MCF 10A (cell line): ENCODE results near the gene PPP2R2B. TPM values are rescaled to one million over a fixed set of nuclear protein-coding genes. Genes with fewer than 3 reads are reported as not detected.

Experiments used
- BruUV-seq: library from RNA; stranded (reverse); fragments of 400-500 nt; replicated peaks from 2 replicates; lab custom pipeline; 2021; lab: Mats Ljungman, UMichigan
- CTCF ChIA-PET: fragments of 300-600 bp; sonication (Branson Sonifier 250); formaldehyde crosslinking; extraction: SDS; loops from one replicate; lab custom pipeline; 2021; ENCODE audit warnings: antibody characterized with exemption, inconsistent platforms; lab: Yijun Ruan, JAX
- POLR2A ChIA-PET: fragments of 300-600, 350-650 bp; sonication (Branson Sonifier 250); formaldehyde crosslinking; extraction: SDS; loops from one replicate; lab custom pipeline; 2020; ENCODE audit warnings: antibody characterized with exemption, inconsistent platforms; lab: Yijun Ruan, JAX
- DNase-seq: peaks from one replicate; pipeline ENCODE4 v3.0.0-alpha.2; 2018; ENCODE audit not compliant: unreplicated experiment
- H3K27ac Mint-ChIP-seq: one replicate; pipeline ENCODE4 v1.8.0; 2022; ENCODE audit warnings: mild to moderate bottlenecking, low read depth, mixed read lengths; ENCODE audit not compliant: unreplicated experiment
- H3K27me3 Mint-ChIP-seq: one replicate; pipeline ENCODE4 v1.8.0; 2022; ENCODE audit warnings: mixed read lengths; ENCODE audit not compliant: insufficient read depth, unreplicated experiment
- H3K36me3 Mint-ChIP-seq: one replicate; pipeline ENCODE4 v1.8.0; 2022; ENCODE audit warnings: mild to moderate bottlenecking, moderate library complexity, mixed read lengths; ENCODE audit not compliant: insufficient read depth, unreplicated experiment
- H3K4me1 Mint-ChIP-seq: one replicate; pipeline ENCODE4 v1.8.0; 2022; ENCODE audit warnings: mixed read lengths; ENCODE audit not compliant: insufficient read depth, unreplicated experiment
- H3K4me3 Mint-ChIP-seq: one replicate; pipeline ENCODE4 v1.8.0; 2022; ENCODE audit warnings: mild to moderate bottlenecking, moderate library complexity, mixed read lengths; ENCODE audit not compliant: unreplicated experiment
- H3K9me3 Mint-ChIP-seq: one replicate; pipeline ENCODE4 v1.8.0; 2022; ENCODE audit warnings: mixed read lengths; ENCODE audit not compliant: unreplicated experiment
- CTCF ChIP-seq: fragments of 200-600 bp; IDR thresholded peaks from one replicate; pipeline ENCODE4 v1.8.0; 2022; ENCODE audit warnings: antibody characterized with exemption, mild to moderate bottlenecking; ENCODE audit not compliant: unreplicated experiment
- intact Hi-C: fragments of 100-400 bp; cut with micrococcal nuclease; formaldehyde crosslinking; loops from 2 replicates; pipeline ENCODE4 v1.14.1; 2022
- total RNA-seq: library from RNA; stranded (reverse); gene quantifications from 2 replicates; pipeline ENCODE4 v1.2.3, GENCODE V29; 2022

PPP2R2B gene
- total RNA-seq, 1 experiment from 2014 or later = 0.54 TPM

GRCh38 chr5:146758076-146758475, 120.5 kb downstream of the PPP2R2B start:
- Mint-ChIP-seq H3K36me3 (no peaks in the 10 kb centered on the region), H3K27me3 (no peaks in the 10 kb centered on the region), H3K9me3 (no peaks in the 10 kb centered on the region), H3K4me1 (no peaks in the 10 kb centered on the region), H3K4me3 (no peak overlapping the region), H3K27ac (no peak overlapping the region)
- ChIA-PET CTCF (interaction anchor here (0.6 kb wide), 1 partner anchor 225 kb away, joined by 4 read pairs; no protein-coding TSS in a partner anchor), POLR2A (interaction anchor here (0.9 kb wide), 1 partner anchor 10 kb away, joined by 3 read pairs; no protein-coding TSS in a partner anchor)
- DNase-seq = no peak
- intact Hi-C loops = no loop called here
- no TSS peak for BruUV-seq
- no peak for TF ChIP-seq CTCF

GRCh38 chr5:146756546-146756945, 122.0 kb downstream of the PPP2R2B start:
- ChIA-PET CTCF (interaction anchor here (1.3 kb wide), 1 partner anchor 9 kb away, joined by 5 read pairs; no protein-coding TSS in a partner anchor), POLR2A (interaction anchor here (0.7 kb wide), 1 partner anchor 1280 kb away, joined by 4 read pairs; no protein-coding TSS in a partner anchor)
- H3K4me3 Mint-ChIP-seq = no peak overlapping the region
- BruUV-seq = no TSS peak
- H3K27me3 Mint-ChIP-seq = no peaks in the 10 kb centered on the region
- DNase-seq = no peak
- H3K4me1 Mint-ChIP-seq = no peaks in the 10 kb centered on the region
- intact Hi-C loops = no loop called here
- TF ChIP-seq CTCF = no peak
- H3K36me3 Mint-ChIP-seq = no peaks in the 10 kb centered on the region
- H3K27ac Mint-ChIP-seq = no peak overlapping the region
- no peaks in the 10 kb centered on the region for H3K9me3 Mint-ChIP-seq

- ChIA-PET POLR2A (interaction anchor here (1.1 kb wide), 1 partner anchor 17 kb away, joined by 3 read pairs; no protein-coding TSS in a partner anchor), CTCF (interaction anchor here (1.3 kb wide), 2 partner anchors 10 to 210 kb away, joined by 3 to 5 read pairs; no protein-coding TSS in a partner anchor)
- Mint-ChIP-seq H3K4me1 (no peaks in the 10 kb centered on the region), H3K36me3 (no peaks in the 10 kb centered on the region), H3K9me3 (no peaks in the 10 kb centered on the region), H3K27ac (no peak overlapping the region), H3K4me3 (no peak overlapping the region), H3K27me3 (no peaks in the 10 kb centered on the region)
- no TSS peak for BruUV-seq
- no peak for TF ChIP-seq CTCF
- DNase-seq = no peak
- intact Hi-C loops = no loop called here
Observed at GRCh38 chr5:146755793-146756192, 122.8 kb downstream of the PPP2R2B start.

- no peaks in the 10 kb centered on the region for H3K9me3 Mint-ChIP-seq
- no peak for TF ChIP-seq CTCF
- POLR2A ChIA-PET = no interaction called here
- no peaks in the 10 kb centered on the region for H3K4me1 Mint-ChIP-seq
- H3K4me3 Mint-ChIP-seq = no peak overlapping the region
- no peaks in the 10 kb centered on the region for H3K36me3 Mint-ChIP-seq
- BruUV-seq = no TSS peak
- no peak for DNase-seq
- intact Hi-C loops = no loop called here
- no peak overlapping the region for H3K27ac Mint-ChIP-seq
- CTCF ChIA-PET = interaction anchor here (1.0 to 1.5 kb wide), 3 partner anchors 13 to 211 kb away, joined by 3 read pairs; no protein-coding TSS in a partner anchor
- H3K27me3 Mint-ChIP-seq = no peaks in the 10 kb centered on the region
Observed at GRCh38 chr5:146754621-146755020, 123.9 kb downstream of the PPP2R2B start.
